ENCODE measurements around the gene MYMX.
"Not testable (repeated sequence)": the region's sequence is repeated elsewhere in the genome, so short reads cannot be mapped to it uniquely, and the experiment has no call there.

The MYMX gene

DNA sequence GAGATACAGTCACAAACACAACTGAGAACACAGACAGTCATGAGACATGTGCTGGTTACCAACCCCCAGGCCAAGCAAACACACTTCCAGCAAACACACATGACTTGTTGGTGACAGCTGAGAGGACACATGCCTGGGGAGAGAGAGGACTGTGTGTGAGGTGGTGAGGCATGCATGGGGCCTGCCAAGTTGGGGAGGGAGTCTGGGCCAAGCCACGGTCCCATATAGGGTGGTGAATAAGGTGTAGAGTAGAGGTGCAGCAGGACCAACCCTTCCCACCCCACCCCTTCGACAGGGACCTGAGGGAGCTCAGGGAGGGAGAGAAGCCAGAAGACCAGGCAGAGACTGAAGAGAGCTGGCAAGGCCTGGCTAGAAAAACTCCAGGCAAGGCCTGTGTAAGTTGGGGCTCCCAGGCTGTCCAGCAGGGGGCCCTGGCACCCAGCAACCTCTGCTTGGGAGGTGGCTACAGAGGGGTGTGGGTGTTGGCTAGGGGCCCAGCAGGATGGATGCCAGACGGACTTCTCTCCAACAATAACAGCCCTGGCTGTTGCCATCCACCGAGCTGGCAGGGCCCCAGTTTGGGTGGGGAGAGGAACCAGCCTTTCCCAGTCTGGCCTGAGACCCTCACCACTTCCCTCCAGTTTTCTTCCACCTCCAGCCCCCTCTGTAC is 4.7 kb downstream of the MYMX start:
- peak; percentile 63 to 66 for DNase-seq

DNA sequence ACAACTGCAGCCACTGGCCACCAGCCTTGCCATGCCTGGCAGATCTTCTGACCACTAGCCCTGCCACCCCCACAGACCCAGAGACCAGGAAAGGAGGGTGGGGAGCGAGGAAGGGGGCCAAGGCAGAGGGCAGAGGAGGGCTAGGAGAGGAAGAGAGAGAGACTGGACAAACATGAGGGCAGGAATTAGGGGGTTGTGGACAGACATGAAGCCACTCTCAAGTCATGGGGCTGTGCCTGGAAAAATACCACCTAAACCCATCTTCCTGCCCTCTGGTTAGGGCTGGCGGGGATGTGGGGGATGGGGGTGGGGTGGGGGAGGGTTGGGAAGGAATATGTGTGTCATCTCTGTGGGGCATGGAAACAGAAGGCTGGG is 5.2 kb downstream of the MYMX start:
- no peak for DNase-seq

DNA sequence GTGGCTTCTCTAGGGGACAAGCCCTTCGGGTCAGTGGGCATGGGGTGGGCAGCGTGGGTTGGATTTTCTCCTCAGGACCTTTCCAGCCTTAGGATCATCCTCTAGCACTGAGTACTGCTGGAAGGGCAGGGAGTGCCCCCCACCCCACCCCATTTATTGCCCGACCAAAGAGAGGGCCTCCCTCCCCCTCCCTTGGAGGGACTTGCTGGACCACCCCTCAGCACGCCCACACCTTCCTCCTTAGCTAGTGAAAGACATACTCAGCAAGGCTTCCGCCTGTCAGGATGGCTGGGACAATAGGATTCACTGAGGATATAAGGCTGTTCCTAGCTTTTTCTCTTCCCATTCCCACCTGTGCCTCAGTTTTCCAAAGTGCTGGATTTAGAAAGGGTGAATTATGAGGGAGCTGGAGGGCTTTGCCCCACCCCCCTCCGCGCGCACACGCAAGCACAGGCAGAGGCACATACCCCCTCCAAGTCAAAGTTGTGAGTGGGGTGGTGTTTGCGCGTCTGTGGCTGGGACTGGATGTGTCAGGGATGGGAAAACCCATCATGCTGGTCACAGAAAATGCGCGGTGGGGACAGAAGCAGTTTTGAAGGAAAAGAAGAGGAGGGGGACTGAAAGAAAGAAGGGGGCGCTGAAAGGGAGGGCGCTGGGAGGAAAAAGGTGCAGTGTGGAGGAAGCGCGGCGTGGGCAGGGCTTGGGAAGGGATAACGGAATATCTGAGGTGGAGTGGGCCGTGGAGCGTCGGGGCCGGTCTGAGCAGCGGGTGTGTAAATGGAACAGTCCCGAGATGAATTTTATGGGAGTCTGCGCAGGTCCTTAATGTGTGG is 6.0 kb downstream of the MYMX start:
- peak in 1 of 2 donors; percentile 14 for DNase-seq

DNA sequence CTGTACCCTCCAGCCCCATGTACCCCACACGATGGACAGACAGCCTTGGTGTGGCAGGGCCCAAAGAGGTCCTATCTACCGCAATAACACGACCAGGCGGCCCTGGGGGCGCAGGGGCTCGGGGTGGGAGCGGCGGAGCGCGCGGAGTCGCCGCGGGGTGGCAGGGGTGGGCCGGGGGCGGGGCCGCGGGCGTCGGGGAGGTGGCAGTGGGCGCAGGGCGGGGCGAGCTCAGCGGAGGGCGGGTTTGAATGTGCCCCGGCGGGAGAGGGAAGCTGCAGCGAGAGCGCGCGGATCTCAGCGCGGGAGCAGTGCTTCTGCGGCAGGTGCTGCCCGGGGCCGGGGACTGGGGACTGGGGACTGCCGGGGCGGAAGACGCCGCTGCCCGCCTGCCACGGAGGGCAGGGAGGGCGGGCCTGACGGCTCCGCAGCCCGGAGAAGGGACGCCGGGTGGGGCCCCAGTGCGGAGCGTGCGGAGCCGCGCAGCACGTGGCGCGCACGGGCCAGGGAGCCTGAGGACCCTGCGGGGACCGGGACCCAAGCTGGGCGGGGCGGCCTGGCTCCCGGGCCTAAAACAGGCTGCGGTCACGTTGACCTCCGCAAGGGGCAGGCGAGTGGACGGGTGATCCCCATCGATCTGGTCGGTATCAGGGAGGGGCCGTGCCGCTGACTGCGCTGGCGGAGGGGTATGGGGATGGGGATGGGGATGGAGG is 6.7 kb downstream of the MYMX start, which contains the start of gene SLC29A1:
TSS of gene SLC29A1 (plus strand) at position 277 of the 710 bp plus-strand sequence. CDS start 3,719 bp downstream, outside the sequence.
- peak; percentile 84 to 85 for DNase-seq

DNA sequence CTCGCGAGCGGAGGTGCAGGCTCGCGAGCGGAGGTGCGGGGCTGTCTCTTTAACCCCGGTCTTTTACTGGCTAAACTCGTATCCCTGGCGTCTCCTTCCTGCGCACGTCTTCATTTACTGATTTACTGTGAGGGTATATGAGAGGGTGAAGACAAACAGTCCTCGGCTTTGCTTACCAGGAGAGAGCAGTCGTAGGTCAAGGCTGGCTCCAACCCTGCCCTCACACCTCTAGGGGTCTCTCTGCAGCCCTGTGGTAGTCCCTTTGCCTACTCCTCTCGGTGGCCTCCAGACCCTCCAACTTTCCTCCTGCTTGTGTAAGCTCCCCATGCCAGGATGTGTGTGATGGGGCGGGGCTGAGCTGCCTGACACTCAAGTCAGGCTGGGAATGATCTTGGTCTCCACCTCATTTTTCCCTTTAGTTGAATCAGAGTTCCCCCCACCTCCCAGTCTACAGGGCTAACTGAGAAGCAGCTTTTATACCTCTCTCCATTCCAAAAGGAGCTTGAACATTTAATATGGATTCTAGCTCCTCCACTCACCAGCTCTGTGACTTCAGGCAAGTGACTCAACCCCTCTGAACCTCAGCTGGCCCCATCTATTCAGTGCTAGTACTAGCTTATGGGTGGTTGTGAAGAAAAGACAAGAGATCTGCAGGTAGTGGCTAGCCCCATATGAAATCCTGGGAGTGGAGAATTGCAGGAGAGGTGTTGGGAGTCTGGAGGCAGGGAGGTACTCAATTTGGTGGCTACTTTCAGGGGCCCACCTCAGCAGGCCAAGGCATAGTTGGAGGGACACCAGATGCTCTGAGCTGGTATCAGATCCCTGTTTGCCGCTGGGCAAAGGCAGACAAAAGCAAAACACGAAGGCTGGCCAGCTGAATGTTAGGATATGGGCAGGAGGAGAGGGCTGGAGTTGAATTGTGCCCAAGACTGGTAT is 7.6 kb downstream of the MYMX start:
- peak in 1 of 2 donors; percentile 22 for DNase-seq

DNA sequence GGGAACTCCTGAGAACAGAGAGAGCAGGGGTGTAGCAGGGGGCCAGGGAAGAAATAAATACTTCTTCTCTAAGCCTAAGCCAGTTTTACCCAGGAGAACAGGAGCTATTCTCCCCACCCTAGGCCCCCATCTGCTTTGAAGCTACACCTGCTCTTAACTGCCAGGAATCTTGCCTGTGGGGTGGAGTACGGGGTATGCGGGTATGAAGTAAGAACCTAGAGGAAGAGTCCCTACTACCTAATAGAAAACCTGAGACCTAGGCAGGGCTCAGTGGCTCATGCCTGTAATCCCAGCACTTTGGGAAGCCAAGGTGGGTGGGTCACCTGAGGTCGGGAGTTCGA is 8.2 kb downstream of the MYMX start:
- no peak for DNase-seq

DNA sequence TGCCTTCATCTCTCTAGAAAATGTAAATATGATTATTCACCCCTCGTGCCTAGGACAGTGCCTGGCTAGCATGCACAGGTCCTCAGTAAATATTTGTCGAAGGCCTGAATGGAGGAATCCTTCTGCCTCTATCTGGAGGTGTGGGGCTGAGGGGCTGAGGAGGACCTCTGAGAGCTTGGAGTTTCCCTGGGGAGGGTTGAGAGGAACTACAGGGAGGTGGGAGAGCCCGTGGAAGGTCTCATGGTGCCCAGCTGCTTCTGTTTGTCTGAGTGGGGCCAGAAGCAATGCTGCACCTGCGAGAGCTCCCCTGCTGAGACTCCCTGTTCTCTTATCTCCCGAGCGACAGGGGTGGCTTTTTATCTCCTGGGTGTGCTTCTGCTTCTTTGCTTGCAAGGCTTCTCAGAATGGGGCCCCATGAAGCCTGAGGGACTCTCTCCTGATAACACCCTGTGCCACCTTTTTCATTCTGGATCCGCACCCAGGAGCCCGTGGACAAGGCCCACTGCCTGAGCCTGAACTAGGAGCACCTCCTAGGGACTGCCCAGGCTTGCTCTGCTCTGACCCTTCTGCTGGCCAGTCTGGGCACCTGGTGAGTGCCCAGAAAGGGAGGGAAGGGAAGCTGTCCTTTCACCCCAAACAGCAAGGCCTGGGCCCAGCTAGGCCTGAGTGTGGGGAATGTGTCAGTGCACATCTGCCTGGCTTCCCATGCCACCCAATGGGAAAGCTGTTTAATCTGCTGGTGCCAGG is 9.0 kb downstream of the MYMX start:
- DNase-seq = no peak

DNA sequence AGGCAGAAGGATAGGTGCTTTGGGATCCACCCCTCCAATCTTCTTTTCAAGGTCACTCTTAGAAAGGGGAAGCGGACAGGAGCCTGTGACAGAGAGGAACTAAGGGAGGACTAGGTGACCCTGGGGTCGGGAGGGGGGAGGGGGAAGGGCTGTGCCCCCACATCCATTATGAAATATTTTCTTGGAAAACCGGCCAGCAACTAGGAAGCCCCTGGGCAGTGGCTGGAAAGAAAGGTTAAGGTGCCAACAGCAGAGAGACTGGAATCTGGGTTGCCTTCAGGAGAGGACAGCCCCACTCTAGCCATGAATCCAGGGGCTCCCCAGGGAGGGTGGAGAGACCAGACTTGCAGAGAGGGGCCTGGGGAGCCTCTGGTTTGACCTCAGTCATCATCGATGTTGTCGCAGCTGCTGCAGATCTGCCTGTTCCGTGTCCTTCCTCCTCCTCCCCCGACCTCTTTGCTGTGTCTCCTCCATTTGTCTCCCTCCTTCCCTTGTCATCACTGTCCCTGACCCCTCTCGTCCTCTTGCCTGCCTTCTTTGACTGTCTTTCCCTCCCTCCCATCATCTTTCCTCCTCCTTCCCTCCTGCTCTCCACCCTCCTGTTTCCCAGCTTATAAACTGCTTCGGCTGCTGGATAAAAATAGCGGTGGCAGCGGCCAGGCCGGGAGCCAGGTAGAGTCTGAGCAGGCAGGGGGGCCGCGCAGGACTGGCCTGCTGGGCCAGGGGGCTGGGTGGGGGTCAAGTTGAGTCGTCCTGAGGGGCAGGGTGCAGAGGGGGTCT is 9.8 kb downstream of the MYMX start:
- DNase-seq = no peak

DNA sequence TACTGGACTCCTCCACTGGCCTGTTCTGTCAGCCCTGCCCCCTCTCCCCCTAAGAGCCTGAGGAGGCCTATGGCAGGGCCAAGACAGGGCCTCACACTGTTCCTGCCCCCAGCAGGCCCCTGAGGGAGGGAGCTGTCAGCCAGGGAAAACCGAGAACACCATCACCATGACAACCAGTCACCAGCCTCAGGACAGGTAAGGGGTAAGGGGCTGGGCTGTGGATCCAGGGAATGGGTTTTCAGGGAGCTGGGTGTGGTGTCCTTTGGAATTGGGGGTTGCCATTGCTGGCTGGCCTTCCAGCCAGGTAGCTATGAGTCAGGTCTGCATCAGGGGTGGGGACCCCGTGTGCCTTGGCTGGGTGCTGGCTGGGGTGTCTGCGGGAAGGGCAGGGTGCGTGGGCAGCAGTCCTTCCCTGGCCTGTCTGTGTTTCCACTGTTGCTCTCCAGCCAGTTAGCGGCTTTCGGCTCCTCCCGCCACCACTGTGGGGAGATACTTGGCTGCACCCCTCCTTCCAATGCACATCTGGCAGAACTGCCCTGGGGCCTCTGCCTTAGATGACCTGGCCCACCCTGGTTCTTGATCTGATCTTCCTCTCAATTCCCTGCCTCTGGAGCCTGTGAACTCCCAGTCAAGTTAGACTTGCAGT is 10.5 kb downstream of the MYMX start:
- DNase-seq = no peak

DNA sequence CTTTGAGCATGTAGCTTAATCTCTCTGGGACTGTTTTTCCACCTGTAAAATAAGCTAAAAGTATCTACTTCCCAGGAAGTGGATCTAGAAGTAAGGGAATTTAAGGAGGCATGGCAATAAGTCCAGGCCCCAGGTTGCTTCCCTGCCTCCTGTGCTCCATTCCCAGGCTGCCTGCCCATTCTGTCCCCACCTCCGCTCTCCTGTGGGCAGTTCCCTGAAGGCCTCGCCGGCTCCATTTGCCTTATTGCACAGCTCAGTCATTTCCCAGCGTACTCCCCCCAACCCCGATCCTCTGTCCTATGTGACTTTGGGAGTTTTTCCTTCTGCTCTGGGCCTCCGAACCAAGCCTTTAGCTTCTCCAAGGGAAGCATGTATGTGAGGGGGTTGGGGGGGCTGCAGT is 11.3 kb downstream of the MYMX start:
- DNase-seq = no peak

DNA sequence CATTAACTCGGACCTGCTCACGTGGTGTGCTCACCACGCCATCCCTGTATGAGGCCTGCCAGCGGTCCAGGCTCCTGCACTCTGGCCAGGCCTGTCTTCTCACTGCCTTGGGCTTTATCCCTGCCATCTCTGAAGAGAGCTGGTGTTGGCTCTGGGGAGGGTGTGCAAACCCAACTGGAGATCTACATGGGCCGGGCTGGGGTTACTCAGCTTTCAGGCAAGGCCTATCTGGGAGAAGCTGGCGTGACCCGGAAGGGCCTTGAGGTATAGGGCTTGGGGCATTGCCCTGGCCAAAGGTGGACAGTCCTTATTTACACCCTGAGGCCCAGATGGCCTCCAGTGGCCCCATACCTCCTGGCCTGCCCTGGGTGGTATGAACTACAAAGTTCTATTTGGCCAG is 11.7 kb downstream of the MYMX start:
- DNase-seq = no peak

DNA sequence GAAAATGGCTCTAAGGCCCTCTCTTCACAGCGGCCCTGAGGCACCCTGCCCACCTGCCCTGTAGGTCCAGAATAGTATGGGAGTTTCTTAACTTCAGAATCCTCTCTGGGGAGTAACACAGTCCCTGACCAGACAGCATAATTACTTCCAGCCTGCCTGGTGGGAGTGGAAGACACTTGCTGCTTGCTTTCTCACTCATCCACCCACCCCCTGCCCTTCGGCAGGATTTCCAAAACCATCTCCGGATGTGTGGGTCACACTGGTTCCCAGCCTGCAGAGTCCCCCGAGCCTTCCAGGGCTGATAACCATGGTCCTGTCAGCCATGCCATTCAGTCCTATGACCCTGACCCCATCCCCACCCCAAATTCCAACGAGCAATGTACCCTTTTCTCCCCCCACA is 12.1 kb downstream of the MYMX start:
- no peak for DNase-seq

DNA sequence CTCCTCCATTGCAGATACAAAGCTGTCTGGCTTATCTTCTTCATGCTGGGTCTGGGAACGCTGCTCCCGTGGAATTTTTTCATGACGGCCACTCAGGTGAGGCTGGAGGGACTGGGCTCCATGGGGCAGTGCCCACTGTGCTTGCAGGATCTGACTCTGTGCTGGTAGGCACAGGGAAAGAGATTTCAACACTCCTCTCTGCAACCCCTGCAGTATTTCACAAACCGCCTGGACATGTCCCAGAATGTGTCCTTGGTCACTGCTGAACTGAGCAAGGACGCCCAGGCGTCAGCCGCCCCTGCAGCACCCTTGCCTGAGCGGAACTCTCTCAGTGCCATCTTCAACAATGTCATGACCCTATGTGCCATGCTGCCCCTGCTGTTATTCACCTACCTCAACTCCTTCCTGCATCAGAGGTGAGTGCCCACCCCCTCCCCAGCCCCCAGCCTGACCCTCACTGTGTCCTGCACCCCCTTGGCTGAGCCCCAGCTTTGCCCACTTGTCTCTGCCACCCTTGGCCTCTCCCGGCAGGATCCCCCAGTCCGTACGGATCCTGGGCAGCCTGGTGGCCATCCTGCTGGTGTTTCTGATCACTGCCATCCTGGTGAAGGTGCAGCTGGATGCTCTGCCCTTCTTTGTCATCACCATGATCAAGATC is 12.8 kb downstream of the MYMX start:
- DNase-seq = no peak

DNA sequence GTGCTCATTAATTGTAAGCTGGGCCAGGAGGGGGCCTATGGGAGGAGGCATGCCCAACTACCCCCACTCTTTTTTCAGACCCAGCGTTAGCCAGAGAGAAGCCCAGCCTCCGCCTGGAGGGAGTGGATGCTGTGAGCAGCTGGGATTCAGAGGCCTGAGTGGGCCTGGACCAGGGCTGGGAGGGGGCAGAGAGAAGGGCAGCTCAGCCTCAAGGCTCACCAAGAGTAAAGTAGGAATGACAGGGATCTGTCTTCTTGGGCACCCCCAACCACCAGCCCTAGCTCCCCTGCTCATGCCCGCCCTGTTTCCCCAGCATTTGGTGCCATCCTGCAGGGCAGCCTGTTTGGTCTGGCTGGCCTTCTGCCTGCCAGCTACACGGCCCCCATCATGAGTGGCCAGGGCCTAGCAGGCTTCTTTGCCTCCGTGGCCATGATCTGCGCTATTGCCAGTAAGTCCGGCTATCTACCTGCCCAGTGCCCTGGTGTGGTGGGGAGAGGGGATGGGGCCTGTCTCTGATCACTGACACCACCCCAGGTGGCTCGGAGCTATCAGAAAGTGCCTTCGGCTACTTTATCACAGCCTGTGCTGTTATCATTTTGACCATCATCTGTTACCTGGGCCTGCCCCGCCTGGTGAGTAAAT is 13.4 kb downstream of the MYMX start:
- DNase-seq = no peak

DNA sequence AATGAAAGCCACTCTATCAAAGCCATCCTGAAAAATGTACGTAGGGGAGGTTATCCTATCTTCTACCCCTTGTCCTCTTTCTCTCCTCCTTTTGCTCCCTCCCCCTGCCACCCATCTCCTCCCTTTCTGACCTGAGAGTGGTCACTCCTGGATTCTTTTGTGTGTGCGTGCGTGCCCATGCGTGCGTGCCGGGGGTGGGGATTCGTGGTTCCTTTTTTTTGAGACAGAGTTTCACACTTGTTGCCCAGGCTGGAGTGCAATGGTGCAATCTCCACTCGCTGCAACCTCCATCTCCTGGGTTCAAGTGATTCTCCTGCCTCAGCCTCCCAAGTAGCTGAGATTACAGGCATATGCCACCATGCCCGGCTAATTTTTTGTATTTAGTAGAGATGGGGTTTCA is 14.7 kb downstream of the MYMX start:
- DNase-seq = not testable (repeated sequence)

DNA sequence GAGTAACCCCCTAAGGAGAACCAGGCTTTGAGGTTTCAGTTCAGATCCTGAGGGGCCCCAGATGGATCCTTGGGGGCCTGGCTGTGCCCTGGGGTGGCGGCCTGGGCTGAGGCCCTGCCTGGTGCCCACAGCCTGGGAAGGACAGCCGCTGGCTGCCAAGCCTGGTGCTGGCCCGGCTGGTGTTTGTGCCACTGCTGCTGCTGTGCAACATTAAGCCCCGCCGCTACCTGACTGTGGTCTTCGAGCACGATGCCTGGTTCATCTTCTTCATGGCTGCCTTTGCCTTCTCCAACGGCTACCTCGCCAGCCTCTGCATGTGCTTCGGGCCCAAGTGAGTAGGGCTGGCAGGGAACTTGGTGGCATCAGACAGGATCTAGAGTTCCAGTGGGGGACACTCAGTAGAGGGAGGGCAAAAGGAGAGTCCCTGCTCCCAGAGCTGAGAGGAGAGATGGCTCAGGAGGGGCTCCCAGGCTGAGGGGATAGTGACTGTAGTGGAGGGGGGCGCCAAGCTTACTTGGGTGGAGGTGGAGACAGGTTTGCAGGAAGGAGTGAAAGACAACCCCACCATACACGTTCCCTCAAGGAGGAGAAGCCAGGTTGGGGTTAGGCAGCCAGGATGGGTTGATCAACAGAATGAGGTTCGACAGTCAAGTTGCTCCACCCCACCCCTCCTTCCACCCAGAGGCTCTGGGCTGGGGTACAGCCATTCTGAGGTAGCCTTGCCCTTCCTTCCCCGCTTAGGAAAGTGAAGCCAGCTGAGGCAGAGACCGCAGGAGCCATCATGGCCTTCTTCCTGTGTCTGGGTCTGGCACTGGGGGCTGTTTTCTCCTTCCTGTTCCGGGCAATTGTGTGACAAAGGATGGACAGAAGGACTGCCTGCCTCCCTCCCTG is 16.2 kb downstream of the MYMX start:
- no peak for DNase-seq

DNA sequence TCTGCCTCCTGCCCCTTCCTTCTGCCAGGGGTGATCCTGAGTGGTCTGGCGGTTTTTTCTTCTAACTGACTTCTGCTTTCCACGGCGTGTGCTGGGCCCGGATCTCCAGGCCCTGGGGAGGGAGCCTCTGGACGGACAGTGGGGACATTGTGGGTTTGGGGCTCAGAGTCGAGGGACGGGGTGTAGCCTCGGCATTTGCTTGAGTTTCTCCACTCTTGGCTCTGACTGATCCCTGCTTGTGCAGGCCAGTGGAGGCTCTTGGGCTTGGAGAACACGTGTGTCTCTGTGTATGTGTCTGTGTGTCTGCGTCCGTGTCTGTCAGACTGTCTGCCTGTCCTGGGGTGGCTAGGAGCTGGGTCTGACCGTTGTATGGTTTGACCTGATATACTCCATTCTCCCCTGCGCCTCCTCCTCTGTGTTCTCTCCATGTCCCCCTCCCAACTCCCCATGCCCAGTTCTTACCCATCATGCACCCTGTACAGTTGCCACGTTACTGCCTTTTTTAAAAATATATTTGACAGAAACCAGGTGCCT is 16.9 kb downstream of the MYMX start:
- no peak for DNase-seq

All from activated CD4-positive, alpha-beta T cell treated with anti-CD3 and anti-CD28 coated beads for 4 hours (primary cell).